CD4-positive, alpha-beta T cell treated with Interleukin-10 for 1 hour (primary cell): Measurements from ENCODE around the gene CES1.
A peak's percentile ranks its signal among the peaks of the same experiment; 100 is the strongest.
"Not testable (repeated sequence)": the region's sequence is repeated elsewhere in the genome, so short reads cannot be mapped to it uniquely, and the experiment has no call there.

Experiments
- DNase-seq: peaks from one replicate; pipeline ENCODE4 v3.0.0-alpha.2; 2020

The CES1 gene

DNA sequence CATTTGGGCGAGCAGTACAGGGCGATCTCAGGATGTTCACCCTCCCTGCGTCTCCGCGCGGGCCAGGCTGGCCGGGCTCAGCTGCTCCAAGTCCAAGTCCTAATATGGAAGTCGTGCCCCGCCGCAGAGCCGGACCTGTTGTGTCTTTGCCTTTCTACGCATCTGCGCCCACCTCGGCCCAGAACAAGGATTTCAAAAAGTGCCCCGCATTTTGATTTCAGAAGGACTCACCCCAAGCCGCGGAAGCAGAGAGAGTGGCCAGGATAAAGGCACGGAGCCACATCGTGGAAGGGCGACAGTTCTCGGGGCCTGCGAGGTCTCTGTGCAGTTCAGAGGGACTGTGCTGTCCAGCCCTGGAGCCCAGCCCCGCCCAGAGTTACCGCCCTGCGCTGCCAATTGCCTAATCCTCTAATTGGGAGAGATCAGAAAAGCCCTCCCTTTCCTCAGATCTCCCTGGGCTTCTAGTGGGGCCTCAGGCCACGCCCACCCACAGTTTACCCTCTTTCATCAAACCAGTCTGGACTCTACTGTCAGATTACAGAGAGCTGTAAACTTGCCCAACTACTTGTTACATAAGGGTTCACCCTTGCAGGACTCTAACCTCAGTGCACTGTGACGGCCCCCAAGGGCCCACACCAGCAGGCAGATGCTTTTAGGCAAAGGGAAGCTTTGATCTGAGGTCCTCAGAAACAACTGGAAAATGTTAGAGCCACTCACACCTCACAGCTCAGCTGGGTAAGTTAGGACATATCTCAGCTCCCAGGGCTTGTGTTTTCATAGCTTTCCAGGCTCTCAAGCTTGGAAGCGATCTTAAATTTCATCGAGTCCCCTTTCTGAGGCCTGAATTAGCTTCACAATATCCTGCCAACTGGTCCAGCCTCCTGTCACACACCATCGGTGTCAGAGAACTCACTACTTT lies at the start of gene CES1:
CES1 (minus strand) TSS at position 324 of the 919 bp plus-strand sequence; CDS start at position 283, 41 bp downstream.
- DNase-seq = no peak

GRCh38 chr16:55876854-55877253 lies 44.0 kb upstream of the CES1 start:
- DNase-seq = no peak

GRCh38 chr16:55875273-55875672 lies 42.4 kb upstream of the CES1 start, which contains the start of gene CES5A:
Gene CES5A, minus strand, starts transcription at chr16:55875373. Its CDS starts 152 bp downstream, at chr16:55875221.
- no peak for DNase-seq

GRCh38 chr16:55873122-55873521 lies 40.2 kb upstream of the CES1 start:
- no peak for DNase-seq

- DNase-seq = no peak
These were observed 39.2 kb upstream of the CES1 start for GRCh38 chr16:55872130-55872529.

DNA sequence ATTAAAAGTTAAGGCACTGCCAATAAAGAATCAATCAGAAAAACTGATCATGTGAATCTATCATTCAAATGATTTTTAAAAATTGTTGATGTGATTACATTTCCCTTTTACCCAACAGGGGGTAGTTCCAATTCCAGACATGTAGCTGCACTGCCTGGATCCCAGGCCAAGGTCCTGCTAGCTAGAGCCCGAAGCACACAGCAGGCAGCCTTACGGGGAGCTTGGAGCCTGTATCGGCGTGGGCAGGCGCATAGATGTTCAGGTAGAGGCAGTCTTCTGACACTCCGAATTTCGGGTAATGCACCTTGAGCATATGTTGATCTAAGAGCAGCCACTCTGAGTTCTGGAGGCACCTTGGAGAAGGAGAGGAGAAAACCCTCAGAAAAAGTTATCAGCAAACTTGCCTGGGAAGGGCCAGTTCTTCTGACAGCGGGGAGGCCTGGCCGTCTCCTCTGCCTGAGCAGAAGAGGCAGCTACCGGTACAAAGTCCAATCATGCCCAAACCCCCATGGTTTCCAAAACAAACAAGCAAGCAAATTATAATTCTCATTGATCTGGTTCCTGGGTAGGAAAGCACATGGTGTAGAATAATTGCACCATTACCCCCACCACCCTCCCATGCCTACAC lies 38.6 kb upstream of the CES1 start:
- no peak for DNase-seq

DNA sequence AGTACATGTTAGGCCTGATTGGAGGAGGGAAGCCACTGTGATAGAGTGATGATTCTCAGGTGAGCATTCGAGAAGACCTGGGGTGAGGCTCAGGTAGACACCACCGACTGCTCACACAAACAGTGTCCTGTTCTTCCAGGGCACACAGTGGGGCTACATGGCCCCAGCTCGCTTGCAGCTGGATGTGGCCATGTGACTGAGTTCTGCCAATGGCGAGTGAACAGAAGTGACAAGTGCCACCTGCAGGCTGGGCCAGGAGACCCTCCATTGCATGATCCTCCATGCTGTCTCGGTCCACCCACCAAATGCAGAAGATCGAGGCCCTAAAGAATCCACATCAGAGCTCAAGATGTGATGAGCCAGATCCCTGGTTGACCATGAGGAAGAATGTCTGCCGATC lies 36.1 kb upstream of the CES1 start:
- no peak for DNase-seq

DNA sequence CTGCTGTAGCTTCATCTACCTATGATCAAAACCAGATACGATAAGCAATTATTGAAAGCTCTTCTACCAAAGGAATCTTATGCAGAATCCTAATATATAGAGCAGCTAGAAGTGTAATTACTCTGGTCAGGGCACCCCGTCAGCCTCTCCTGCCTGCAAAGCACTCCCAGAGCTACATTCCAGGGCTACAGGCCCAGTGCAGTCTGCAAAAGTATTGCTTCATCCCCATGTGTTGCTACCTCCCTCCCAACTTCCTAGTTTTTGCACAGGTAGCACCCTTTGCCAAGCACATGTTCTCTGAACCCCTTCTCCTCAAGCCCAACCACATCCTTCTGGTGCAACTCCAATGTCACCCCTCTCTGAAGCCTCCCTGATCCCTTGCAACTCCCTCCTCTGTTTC lies 35.2 kb upstream of the CES1 start:
- DNase-seq = no peak

DNA sequence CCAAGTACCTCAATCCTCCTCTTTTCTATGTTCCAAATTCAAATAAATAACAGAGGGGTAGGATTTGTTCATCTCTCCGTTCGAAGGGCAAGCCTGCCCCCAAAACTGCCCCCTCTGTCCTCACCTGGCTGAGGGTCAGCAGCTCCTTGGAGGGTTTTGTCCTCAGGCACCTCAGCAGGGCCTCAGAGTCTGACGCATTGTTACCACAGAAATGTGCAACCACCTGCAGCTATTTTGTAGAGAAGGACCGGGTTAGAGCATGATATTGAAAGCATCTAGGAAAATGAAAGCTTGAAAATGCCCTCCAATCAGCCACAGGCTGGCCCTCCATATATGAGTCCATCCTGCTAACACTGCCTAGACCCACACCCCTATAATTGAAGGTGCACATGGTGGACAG lies 28.4 kb upstream of the CES1 start:
- DNase-seq = no peak

DNA sequence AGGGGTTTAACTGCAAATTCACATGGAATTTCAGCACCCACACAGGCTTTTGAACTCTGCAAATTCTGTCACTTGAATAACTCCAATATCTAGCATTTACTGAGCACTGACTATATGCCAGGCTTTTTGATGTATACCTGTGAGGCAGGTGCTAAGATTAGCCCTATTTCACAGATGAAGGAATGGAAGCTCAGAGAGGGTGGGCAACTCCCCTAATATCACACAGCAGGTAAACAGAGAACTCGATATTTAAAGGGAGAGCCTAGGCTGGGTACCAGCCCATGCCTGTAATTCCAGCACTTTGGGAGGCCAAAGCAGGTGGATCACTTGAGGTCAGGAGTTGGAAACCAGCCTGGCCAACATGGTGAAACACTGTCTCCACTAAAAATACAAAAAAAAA lies 24.8 kb upstream of the CES1 start:
- DNase-seq = not testable (repeated sequence)

DNA sequence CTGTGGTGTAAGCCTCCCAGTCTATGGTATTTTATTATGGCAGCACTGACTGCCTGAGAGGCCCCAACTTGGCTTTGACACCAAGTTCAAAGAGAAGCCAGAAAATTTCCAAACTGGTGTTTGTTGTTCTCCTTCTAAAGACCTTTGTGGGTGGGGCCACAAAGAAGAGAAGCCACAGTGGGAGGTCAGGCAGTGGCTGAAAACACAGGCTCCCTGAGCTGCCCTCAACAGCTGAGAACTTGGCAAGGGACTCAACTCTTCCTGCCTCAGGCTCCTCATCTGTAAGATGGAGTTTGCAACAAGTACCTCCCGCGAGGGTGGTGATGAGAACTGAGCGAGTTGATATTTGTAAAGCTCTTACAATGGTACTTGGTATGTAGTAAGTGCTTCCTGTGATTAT lies 24.1 kb upstream of the CES1 start:
- no peak for DNase-seq

DNA sequence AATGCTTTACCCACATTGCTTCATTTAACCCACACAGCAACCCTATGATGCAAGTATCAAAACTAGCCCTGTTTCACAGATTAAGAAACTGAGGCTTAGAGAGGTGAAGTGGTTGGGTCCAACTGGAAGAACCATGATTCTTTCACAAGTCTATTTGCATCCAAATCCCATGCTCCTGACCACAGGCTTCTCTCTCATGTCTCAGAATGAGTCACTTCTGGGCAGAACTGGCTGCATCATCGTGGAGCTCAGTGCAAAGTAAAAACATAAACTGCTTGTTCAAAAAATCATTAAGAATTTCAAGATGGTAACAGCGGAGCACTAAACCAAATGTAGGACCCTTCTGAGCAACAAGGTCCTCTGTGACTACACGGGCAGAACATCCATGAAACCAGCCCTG lies 20.2 kb upstream of the CES1 start:
- DNase-seq = no peak

GRCh38 chr16:55849536-55849935 lies 16.6 kb upstream of the CES1 start:
- DNase-seq = no peak

DNA sequence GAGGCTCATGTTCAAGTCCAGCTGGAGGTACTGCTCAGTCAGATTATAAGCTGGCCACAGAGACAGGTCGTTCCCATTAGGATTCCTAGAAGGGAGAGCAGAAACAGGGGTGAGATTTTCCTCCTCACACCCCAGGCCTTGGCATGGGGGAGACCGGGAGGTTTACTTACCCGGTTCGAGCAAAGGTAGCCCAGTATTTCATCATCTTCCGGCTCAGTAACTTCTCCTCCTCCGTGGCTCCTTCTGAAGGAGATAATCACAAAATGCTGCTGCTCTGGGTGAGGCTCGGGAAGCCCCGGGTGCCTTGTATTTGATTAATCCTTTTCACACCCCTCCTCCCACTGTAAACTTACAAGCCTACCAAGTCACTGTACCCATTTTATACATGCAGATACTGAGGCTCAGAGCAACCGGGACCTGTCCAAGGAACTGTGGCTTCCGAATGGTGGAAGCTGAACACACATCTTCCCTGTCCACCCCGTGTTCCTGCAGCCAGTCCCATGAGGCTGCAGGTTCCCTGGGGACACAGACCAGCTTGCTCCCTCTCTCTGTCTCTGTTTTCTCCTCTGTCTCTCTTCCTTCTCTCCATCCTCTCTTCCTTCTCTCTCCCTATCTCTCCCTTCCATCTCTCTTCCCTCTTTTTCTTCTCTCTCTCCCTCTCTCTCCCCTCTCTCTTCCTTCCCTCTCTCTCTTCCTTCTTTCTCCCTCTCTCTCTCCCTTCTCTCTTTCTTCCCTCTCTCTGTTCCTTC lies 13.9 kb upstream of the CES1 start:
- no peak for DNase-seq

DNA sequence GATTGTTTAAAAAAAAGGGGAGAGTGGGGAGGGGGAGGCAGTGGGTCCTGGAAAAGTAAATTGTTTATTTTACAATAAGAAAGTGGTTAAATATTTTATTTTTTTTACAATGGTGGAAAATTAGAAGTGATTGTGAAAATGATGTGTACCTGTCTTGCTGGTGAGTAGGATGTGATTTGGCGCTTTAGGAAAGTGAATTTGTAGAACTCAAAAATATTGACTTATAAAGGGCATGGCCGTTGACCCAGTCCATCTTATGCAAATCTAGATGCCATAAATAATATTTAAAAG lies 10.2 kb upstream of the CES1 start:
- DNase-seq = no peak

DNA sequence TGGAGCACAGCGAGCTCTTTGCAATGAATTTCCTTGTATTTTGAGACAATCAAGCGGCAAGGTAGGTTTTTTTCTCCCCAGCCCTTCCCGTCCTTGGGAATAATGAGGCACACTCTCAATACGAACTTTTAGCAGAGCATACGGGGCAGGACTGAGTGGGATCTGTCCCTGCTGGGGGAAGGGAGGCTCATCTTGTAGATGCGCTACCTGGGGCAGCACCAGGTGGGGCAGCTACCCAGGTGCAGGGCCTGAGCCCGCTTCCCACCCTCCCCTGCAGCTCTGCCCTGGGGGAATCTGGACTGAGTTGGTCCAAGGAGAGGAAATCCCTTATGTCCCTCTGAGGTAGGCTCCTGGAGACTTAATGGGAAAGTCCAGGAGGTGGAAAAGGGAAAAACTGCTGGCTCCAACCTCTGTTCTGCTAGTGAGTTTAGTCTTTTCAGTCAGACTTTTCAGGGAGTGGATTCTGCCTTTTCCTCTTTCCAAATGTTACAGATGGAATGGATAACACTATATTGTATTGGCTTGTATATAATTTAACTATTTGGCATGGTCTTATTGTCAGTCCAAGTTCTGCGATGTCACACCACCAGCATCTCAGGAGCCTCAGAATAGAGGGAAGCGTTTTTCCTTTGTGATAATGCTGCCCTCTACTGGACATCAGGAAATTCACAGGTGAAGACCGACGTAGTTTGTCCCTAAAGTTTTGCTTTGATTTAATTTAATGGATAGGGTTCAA lies 9.6 kb upstream of the CES1 start:
- DNase-seq = peak; percentile 53

DNA sequence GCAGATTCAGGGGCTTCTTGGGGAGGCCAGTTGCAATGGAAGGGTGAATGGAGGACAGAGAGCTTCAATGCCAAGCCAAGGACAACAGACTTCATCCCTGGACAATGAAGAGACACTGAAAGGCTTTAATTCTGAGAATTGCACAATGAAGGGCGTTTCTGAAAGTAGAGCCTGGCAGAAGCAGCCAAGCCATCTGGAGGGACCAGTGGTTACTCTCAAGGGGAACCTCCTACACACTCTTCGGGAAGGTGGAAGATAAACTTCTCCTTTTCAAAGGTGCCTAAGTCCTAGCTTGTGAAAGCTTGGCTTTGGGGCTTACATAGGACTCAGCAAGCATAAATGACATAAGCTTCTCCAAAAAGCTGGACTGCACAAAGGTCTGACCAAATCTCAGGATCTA lies 6.2 kb upstream of the CES1 start:
- no peak for DNase-seq

- DNase-seq = no peak
These were observed 3.3 kb upstream of the CES1 start for GRCh38 chr16:55836158-55836611.

- DNase-seq = no peak
These were observed 2.7 kb upstream of the CES1 start for GRCh38 chr16:55835581-55835980.

- DNase-seq = not testable (repeated sequence)
These were observed 2.3 kb upstream of the CES1 start for GRCh38 chr16:55835173-55835572.

- DNase-seq = no peak
These were observed 1.2 kb upstream of the CES1 start for GRCh38 chr16:55834049-55834448.

- DNase-seq = no peak
These were observed 497 bp downstream of the CES1 start for GRCh38 chr16:55832425-55832772.

DNA sequence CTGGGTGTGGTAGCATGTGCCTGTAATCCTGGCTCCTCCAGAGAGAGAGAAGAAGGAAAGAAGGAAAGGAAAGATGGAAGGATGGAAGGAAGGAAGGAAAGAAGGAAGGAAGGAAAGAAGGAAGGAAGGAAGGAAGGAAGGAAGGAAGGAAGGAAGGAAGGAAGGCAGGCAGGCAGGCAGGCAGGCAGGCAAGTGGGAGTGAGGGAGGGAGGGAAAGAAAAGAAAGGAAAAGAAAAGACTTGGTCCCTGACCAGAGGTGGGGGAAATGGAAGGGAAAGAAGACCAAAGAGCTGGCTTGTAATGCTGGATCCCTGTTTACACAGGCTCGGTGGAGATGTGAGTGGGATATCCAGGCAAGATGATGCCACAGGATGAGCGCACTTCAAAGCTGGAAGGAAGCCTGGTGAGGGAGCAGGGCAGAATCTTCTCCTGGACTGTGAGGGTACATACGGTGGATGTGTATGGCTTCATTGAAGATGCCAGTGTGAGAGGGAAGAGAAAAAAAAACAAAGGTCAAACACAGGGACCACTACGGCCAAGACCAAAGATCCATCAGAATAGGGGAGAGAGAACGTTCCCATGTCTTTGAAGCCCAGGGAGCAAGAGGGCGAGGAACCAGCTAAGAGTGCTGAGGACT lies 2.1 kb downstream of the CES1 start:
- DNase-seq = no peak
